Right atrium auricular region (tissue), 2 donors: Measurements from ENCODE around the gene SENP7. TPM values are rescaled to one million over a fixed set of nuclear protein-coding genes. Genes with fewer than 3 reads are reported as not detected.

Experiments
- DNase-seq: peaks from one replicate; pipeline ENCODE4 v3.0.0-alpha.2; 2019; ENCODE audit warnings: low spot score
- H3K27ac ChIP-seq, 2 donors: fragments of 200-600 bp; sonication (generic); 1 replicate in 1 of 2; 2 replicates in 1 of 2; pipeline ENCODE4 v1.5.1; 2016 to 2019
- H3K27me3 ChIP-seq, 2 donors: fragments of 200-600 bp; sonication (generic); one replicate each; pipeline versions ENCODE4 v1.5.1 to v1.6.0; 2017 to 2019
- H3K36me3 ChIP-seq: fragments of 200-600 bp; sonication (generic); one replicate; pipeline ENCODE4 v1.5.1; 2016
- H3K4me1 ChIP-seq, 2 donors: fragments of 200-600 bp; sonication (generic); one replicate each; pipeline versions ENCODE4 v1.5.1 to v1.6.0; 2017 to 2019
- H3K4me3 ChIP-seq, 2 donors: fragments of 200-600 bp; sonication (generic); 1 replicate in 1 of 2; 2 replicates in 1 of 2; pipeline ENCODE4 v1.5.1; 2017 to 2019; ENCODE audit warnings: mild to moderate bottlenecking in 1 of 2, moderate library complexity in 1 of 2
- H3K9me3 ChIP-seq, 2 donors: fragments of 200-600 bp; sonication (generic); one replicate each; pipeline ENCODE4 v1.5.1; 2019
- total RNA-seq, 2 donors: library from RNA; depleted of rRNA; stranded (reverse); fragments of >200 nt; gene quantifications; one replicate each; pipeline ENCODE4 v1.1.0, GENCODE V29; 2016
- TF ChIP-seq, protein P1 (sequence below), 2 donors: fragments of 200-600 bp; sonication (generic); IDR thresholded peaks; one replicate each; pipeline ENCODE4 v1.5.1; 2019; ENCODE audit warnings: antibody characterized with exemption in 2 of 2

SENP7 gene
- total RNA-seq, 2 donors from 2014 or later, result 6.1 to 10.1 TPM

DNA sequence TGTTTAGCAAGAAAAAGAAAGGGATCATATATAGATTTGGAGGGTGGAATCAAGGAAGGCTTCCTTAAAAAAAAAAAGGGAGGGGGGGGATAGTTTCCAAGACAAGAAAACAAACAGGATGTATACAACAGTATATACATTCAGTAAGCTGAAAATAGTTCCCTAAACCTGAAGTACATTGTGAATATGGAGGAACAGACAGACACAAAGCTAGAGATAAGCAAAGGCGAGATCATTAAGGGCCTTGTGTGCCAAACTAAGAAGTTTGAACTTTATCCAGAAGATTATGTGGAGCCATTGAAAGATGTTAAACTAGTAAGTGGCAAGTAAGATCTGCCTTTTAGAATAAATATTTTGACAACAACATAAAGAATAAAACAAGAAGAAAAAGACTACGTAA lies 99.4 kb downstream of the SENP7 start:
- Histone ChIP-seq H3K27ac (no peak overlapping the region), H3K4me1 (no peaks in the 10 kb centered on the region), H3K27me3 (no peaks in the 10 kb centered on the region), H3K36me3 (no peaks in the 10 kb centered on the region), H3K9me3 (peaks cover 0 to 5% of the 10 kb centered on the region in 2 donors), H3K4me3 (no peak overlapping the region)
- TF ChIP-seq, protein P1, sequence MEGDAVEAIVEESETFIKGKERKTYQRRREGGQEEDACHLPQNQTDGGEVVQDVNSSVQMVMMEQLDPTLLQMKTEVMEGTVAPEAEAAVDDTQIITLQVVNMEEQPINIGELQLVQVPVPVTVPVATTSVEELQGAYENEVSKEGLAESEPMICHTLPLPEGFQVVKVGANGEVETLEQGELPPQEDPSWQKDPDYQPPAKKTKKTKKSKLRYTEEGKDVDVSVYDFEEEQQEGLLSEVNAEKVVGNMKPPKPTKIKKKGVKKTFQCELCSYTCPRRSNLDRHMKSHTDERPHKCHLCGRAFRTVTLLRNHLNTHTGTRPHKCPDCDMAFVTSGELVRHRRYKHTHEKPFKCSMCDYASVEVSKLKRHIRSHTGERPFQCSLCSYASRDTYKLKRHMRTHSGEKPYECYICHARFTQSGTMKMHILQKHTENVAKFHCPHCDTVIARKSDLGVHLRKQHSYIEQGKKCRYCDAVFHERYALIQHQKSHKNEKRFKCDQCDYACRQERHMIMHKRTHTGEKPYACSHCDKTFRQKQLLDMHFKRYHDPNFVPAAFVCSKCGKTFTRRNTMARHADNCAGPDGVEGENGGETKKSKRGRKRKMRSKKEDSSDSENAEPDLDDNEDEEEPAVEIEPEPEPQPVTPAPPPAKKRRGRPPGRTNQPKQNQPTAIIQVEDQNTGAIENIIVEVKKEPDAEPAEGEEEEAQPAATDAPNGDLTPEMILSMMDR (IDR thresholded peaks at IDR 0.05), result no peak
- DNase-seq, result no peak

DNA sequence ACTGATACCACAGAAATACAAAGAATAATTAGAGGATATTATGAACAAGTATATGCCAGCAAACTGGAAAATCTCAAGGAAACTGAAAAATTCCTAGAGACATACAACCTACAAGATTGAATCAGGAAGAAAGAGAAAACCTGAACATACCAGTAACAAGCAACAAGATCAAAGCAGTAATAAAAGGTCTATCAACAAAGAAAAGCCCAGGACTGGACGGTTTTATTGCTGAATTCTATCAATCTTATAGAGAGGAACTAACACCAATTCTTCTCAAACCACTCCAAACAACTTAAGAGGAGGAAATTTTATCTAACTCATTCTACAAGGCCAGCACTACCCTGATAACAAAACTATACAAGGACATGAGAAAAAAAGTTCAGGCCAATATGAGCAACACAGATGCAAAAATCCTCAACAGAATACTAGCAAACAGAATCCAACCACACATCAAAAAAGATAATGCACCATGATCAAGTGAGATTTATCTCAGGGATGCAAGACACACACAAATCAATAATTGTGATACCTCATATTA lies 121.5 kb downstream of the SENP7 start:
- H3K27ac ChIP-seq, result no peak overlapping the region
- H3K4me1 ChIP-seq, result peaks cover 0 to 4% of the 10 kb centered on the region in 2 donors
- no peaks in the 10 kb centered on the region for H3K27me3 ChIP-seq
- no peak for DNase-seq
- H3K9me3 ChIP-seq, result peaks cover 8 to 28% of the 10 kb centered on the region in 2 donors
- TF ChIP-seq, protein P1 (IDR thresholded peaks at IDR 0.05), result no peak
- no peaks in the 10 kb centered on the region for H3K36me3 ChIP-seq
- H3K4me3 ChIP-seq, result no peak overlapping the region

DNA sequence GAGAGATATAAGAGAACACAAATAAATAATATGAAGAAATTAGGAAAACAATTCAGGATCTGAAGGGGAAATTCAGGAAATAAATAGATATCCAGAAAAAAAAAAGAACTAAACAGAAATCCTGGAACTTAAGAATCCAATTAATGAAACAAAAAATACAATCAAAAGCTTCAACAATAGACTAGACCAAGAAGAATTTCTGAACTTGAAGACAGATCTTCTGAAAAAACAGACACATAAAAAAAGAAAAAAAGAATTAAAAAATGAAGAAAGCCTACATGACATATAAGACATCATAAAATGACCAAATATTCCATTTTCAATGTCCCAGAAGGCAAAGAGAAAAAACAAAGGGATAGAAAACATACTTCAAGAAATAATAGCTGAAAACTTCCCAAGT lies 124.3 kb downstream of the SENP7 start:
- TF ChIP-seq, protein P1 (IDR thresholded peaks at IDR 0.05), result no peak
- peaks cover 8 to 28% of the 10 kb centered on the region in 2 donors for H3K9me3 ChIP-seq
- no peak overlapping the region for H3K27ac ChIP-seq

DNA sequence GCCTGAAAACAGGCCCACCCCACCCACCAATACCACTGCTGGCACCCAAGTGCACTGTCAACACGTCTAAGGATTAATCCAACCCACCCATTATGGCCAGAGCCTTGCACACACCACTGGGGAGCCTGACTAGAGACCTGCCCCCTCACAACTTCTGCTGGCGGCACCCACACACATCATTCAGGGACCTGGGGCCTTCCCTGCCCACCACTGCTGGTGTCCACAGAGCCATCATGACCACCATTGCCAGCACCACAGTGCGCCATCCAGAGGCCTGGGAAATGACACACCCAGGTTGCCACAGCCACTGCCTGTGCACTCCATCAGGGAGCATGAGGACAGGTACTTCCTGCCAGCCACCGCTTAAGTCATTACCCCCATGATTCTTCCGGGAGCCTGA lies 125.7 kb downstream of the SENP7 start:
- Histone ChIP-seq H3K9me3 (peaks cover 0 to 21% of the 10 kb centered on the region in 2 donors), H3K36me3 (no peaks in the 10 kb centered on the region), H3K27ac (no peak overlapping the region), H3K4me1 (peaks cover 0 to 24% of the 10 kb centered on the region in 2 donors), H3K27me3 (no peaks in the 10 kb centered on the region), H3K4me3 (no peak overlapping the region)
- TF ChIP-seq, protein P1 (IDR thresholded peaks at IDR 0.05), result no peak
- DNase-seq, result no peak

More for the DNA sequence above, 124.3 kb downstream of the SENP7 start:
- Histone ChIP-seq H3K4me3 (no peak overlapping the region), H3K27me3 (no peaks in the 10 kb centered on the region), H3K36me3 (no peaks in the 10 kb centered on the region), H3K4me1 (peaks cover 0 to 18% of the 10 kb centered on the region in 2 donors)
- DNase-seq, result no peak

DNA sequence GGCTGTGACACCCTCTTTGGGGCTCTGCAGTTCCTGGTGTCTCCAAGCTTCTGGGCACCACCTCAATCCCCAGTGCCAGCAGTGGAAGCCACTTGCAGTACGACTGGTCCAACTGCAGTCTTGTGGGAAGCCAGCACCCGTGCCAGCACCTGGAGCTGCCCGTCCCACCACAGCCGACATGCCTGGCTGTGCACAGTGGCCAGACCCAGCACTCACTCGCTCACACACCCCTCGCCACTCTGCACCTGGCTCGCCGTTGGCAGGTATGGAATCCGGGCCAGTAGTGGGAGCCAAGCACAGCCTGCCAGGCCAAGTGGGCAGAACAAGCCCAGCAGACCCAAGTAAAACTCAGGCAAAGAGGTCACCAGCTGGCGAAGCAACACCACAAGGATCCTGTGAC lies 128.6 kb downstream of the SENP7 start:
- no peaks in the 10 kb centered on the region for H3K27me3 ChIP-seq
- H3K9me3 ChIP-seq, result peaks cover 0 to 15% of the 10 kb centered on the region in 2 donors
- H3K36me3 ChIP-seq, result no peaks in the 10 kb centered on the region
- no peak for DNase-seq
- no peak overlapping the region for H3K27ac ChIP-seq
- peaks cover 0 to 24% of the 10 kb centered on the region in 2 donors for H3K4me1 ChIP-seq
- TF ChIP-seq, protein P1 (IDR thresholded peaks at IDR 0.05), result no peak
- no peak overlapping the region for H3K4me3 ChIP-seq

DNA sequence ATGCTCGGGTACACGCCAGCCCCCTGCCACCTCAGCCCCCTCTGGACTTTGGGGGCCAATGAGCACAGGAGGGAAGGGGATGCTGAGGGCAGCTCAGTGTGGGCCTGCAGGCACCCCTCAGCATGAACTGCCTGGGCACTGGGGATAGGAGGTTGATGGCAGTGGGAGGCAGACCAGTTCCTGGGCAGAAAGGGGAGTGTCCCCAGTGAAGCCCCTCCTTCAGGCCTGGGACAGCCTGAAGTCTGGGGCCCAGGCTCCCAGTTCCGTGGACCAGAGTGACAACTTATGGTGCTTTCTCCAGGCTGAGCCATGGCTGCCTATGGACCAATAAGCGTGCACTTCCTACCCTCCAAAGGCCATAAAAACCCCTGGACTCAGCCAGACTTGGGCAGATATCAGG lies 129.4 kb downstream of the SENP7 start:
- Histone ChIP-seq H3K36me3 (no peaks in the 10 kb centered on the region), H3K4me1 (peaks cover 0 to 24% of the 10 kb centered on the region in 2 donors), H3K27ac (no peak overlapping the region), H3K27me3 (no peaks in the 10 kb centered on the region), H3K4me3 (no peak overlapping the region), H3K9me3 (peaks cover 0 to 12% of the 10 kb centered on the region in 2 donors)
- DNase-seq, result no peak
- TF ChIP-seq, protein P1 (IDR thresholded peaks at IDR 0.05), result no peak
